CD4-positive, alpha-beta T cell treated with Interleukin-4 for 1 hour (primary cell): ENCODE measurements around the gene PHKA2.
"Not testable (repeated sequence)": the region's sequence is repeated elsewhere in the genome, so short reads cannot be mapped to it uniquely, and the experiment has no call there.

ENCODE experiments used
- DNase-seq, 2 donors: peaks; one replicate each; pipeline ENCODE4 v3.0.0-alpha.2; 2020 to 2022

PHKA2 gene

DNA sequence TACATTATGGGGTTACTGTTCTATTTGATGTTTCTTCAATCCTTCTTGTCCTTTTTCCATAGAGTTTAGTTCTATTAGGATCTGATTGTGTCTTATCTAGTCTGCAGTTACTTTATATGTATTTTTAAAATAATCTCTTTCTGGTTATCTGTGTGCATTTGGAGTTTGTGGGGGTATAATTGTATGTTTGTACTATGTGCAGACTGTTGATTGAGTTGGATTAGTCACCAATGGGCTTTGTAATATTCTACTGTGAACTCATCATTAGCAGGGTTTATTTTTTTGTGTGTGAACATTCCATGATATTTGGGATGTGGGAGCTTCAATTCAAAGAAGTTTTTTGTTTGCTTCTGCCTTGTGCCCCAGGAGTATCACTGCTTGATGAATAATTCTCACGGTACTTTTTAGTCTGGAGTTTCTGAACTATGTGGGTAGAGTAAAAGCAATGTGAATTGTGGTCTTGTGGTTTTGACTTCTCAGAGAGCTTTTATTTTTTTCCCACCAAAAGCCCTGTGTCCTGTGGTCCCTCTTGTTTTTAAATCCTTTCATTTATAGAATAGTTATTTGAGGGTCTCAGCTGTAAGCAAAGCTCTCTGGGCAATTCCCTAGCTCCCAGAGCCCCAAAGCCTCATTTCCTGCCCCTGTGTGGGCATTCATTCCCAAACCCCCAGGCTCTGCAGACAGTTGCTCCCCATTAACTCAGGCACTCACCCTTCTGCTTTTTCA, 127.8 kb downstream of the PHKA2 start:
- DNase-seq: peak in 1 of 2 donors; percentile 0

DNA sequence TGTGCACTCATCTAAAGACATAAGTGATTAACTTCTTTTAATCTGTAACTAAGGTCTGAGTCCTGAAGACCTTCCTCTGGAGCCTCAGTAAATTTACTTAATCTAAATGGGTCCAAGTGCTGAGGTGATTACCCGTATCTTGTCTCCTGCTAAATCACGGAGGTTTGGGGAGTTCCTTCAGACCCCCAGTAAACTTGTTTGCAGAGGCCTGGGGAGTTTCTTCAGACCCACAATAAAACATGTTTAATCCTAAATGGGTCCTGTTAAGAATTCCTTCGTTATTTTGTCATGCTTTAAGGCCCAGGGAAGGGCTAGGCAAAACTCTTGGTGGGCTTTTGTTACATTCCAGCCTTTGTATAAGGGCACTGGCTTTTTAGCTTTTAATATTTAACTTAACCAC, 136.0 kb downstream of the PHKA2 start:
- not testable (repeated sequence) for DNase-seq
